ENCODE results near the gene GUCD1. TPM values are rescaled to one million over a fixed set of nuclear protein-coding genes. Genes with fewer than 3 reads are reported as not detected.

Gene GUCD1
- total RNA-seq, 1 experiment from 2014 or later: 44.8 TPM

Other genes with a start within 250 kb of the GUCD1 start
- 0.72 and 0.95 TPM in 2 replicates for gene ADORA2A, start 127.5 kb downstream of the GUCD1 start, total RNA-seq (2014; rRNA removed; shearing (Covaris generic))
- gene UPB1, start 59.8 kb downstream of the GUCD1 start, total RNA-seq (2014; rRNA removed; shearing (Covaris generic)): 0.02 TPM in 1 of 2 replicates, not detected in the other
- 82.3 and 92.1 TPM in 2 replicates for gene SNRPD3, start 861 bp upstream of the GUCD1 start, total RNA-seq (2014; rRNA removed; shearing (Covaris generic))
- 4.3 and 5.5 TPM in 2 replicates for gene LRRC75B, start 37.9 kb upstream of the GUCD1 start, total RNA-seq (2014; rRNA removed; shearing (Covaris generic))
- 47.2 and 53.5 TPM in 2 replicates for gene GGT1, start 48.1 kb upstream of the GUCD1 start, total RNA-seq (2014; rRNA removed; shearing (Covaris generic))
- not detected in 2 replicates for gene PIWIL3, start 219.6 kb upstream of the GUCD1 start, total RNA-seq (2014; rRNA removed; shearing (Covaris generic))